Fibroblast of the aortic adventitia (primary cell): ENCODE data around the gene ZSCAN30. TPM values are rescaled to one million over a fixed set of nuclear protein-coding genes. Genes with fewer than 3 reads are reported as not detected.

Experiments
- DNase-seq: peaks from one replicate; pipeline ENCODE4 v3.0.0-alpha.2; 2010; ENCODE audit warnings: low read depth
- H3K4me3 ChIP-seq: 2 replicates; pipeline ENCODE4 v1.5.1; 2011; ENCODE audit warnings: low read depth, mild to moderate bottlenecking, control low read depth, low read length, moderate library complexity
- CTCF ChIP-seq: IDR thresholded peaks from 2 replicates; pipeline ENCODE4 v1.5.1; 2011; ENCODE audit warnings: mild to moderate bottlenecking, low read length, control low read depth, inconsistent platforms; ENCODE audit not compliant: insufficient read depth
- total RNA-seq: library from RNA; depleted of rRNA; stranded (reverse); fragments of >200 nt; gene quantifications from 2 replicates; pipeline ENCODE4 v1.2.3, GENCODE V29; 2012; ENCODE audit warnings: low replicate concordance

The ZSCAN30 gene
- total RNA-seq, 1 donor = 22.6 TPM

DNA sequence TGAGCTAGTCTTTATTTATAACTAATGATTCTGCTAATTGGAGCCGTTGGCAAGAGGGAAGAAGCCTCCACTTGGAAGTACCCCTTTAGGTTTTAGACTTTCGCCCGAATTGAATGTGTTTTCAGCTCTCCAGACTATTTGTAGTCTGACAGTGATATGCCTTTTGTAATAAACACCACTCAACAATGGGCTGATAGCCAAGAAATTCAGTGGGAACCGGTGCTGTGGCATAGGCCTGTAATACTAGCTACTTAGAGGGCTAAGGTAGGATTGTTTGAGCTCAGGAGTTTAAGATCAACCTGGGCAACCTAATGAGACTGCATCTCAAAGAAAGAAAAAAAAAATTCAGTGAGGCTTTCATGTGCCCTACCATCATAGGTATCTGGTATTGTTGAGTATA, 13.6 kb upstream of the ZSCAN30 start:
- no peak overlapping the region for H3K4me3 ChIP-seq
- TF ChIP-seq CTCF = no peak
- DNase-seq = no peak

- H3K4me3 ChIP-seq = no peak overlapping the region
- DNase-seq = no peak
- no peak for TF ChIP-seq CTCF
Measured at GRCh38 chr18:35296060-35296459, 6.0 kb upstream of the ZSCAN30 start.

DNA sequence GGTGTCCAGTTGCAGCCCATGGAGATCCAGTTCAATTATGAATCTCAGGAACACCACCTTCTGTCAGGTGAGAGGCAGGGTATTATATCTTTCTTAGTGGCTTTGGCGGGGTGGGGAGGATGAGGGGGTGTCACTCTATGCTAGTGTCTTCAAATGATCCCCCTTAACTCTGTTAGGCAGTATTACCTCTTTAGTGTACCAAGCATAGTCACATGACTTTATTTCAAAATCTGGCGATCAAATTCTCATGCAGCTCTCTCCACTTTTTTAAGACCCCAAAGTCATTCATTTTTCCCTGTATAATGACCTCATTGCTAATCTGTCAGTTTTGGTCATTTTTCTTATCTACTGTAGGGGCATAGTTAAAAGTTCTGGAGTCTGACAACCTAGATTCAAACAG, 1.1 kb upstream of the ZSCAN30 start:
- DNase-seq = no peak
- TF ChIP-seq CTCF = no peak
- H3K4me3 ChIP-seq = peak overlapping the region; percentile 92

DNA sequence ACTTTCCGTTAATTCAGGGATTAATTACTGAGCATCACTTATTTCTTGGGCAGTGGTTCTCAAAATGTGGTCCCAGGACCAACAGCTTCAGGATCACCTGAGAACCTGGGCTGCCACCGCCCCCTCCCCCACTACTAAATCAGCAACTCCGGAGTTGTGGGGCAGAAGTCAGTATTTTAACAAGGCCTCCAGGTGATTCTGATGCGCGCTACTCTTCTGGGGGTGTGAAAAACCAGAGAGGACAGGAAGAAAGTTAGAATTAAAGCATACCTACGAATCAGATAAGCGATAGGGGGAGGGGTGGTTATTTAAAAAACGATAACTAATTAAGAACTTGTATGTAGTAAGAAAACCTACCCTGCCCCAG, 319 bp downstream of the ZSCAN30 start:
- DNase-seq = no peak
- TF ChIP-seq CTCF = no peak
- peak overlapping the region; percentile 92 for H3K4me3 ChIP-seq

GRCh38 chr18:35289293-35289692, 736 bp downstream of the ZSCAN30 start:
- peak overlapping the region; percentile 92 for H3K4me3 ChIP-seq
- DNase-seq = peak; percentile 35
- TF ChIP-seq CTCF = no peak

GRCh38 chr18:35284841-35285240, 5.2 kb downstream of the ZSCAN30 start:
- no peak for DNase-seq
- no peak for TF ChIP-seq CTCF
- no peak overlapping the region for H3K4me3 ChIP-seq
